Heart left ventricle (tissue), 13 donors: Measurements from ENCODE around the gene PLEKHB2.
A peak's percentile ranks its signal among the peaks of the same experiment; 100 is the strongest.

Source experiments
- CTCF ChIP-seq, 12 donors: fragments of 200-600 bp; sonication (generic) in 4 of 12; IDR thresholded peaks; one replicate each; pipeline versions ENCODE4 v1.5.0 to v1.8.0; 2018 to 2022; ENCODE audit warnings: antibody characterized with exemption in 12 of 12, mild to moderate bottlenecking in 5 of 12
- POLR2A ChIP-seq, 2 donors: fragments of 450-650 bp; IDR thresholded peaks; one replicate each; pipeline ENCODE4 v1.6.1; 2017; ENCODE audit warnings: antibody characterized with exemption in 2 of 2, mild to moderate bottlenecking in 2 of 2, moderate library complexity in 2 of 2
- donor health status: ischemic (EF 13 %, LVEDD 7.1; RV severe dilation, severe dysfunction).
- donor health status: DM: no; HTN: yes; CAD: no.
- donor health status: DM: no; HTN: no; CAD: no.
- donor health status: ischemic (EF 25% LVEDD 6.9; RV normal size, moderate dysfunction).
- donor health status: ischemic (EF 25% LVEDD 5.7; RV mildly dilated, moderate dysfunction).
- donor health status: ischemic (EF 35%, LVEDD 5.7; RV mildly dilated, moderate dysfunction).
- donor health status: nonischemic (EF 11% LVEDD 7.7; RV severe dilation, severe dysfunction).
- donor health status: DM: yes; HTN: yes; CAD: no.
- donor health status: PGD.
- donor health status: ischemic (EF 29% LVEDD 5.4; RV normal size, mild dysfunction).
- donor health status: nonischemic (EF 23%, LVEDD 6.1; RV moderate dilation, normal function).

- TF ChIP-seq CTCF (IDR thresholded peaks at IDR 0.05) (peak in 1 of 12 donors; percentile 11), POLR2A (IDR thresholded peaks at IDR 0.05) (no peak)
These were observed 43.3 kb downstream of the PLEKHB2 start for GRCh38 chr2:131148426-131148825.
